Kidney epithelial cell (primary cell): ENCODE results near the gene SRPK1. TPM values are rescaled to one million over a fixed set of nuclear protein-coding genes. Genes with fewer than 3 reads are reported as not detected.

Source experiments
- DNase-seq: peaks from one replicate; pipeline ENCODE4 v3.0.0-alpha.2; 2010; ENCODE audit warnings: low read depth
- H3K27me3 ChIP-seq: 2 replicates; pipeline ENCODE4 v1.6.0; 2011; ENCODE audit warnings: low read length; ENCODE audit not compliant: control insufficient read depth, insufficient read depth
- H3K36me3 ChIP-seq: 2 replicates; pipeline ENCODE4 v1.5.1; 2011; ENCODE audit warnings: low read length; ENCODE audit not compliant: control insufficient read depth, insufficient read depth
- H3K4me3 ChIP-seq: 2 replicates; pipeline ENCODE4 v1.5.1; 2011; ENCODE audit warnings: low read depth, mild to moderate bottlenecking, control low read depth, low read length
- CTCF ChIP-seq: IDR thresholded peaks from 2 replicates; pipeline ENCODE4 v1.5.1; 2011; ENCODE audit warnings: mild to moderate bottlenecking, moderate library complexity, low read length, control low read depth, inconsistent platforms; ENCODE audit not compliant: insufficient read depth, poor library complexity, severe bottlenecking
- total RNA-seq: library from RNA; depleted of rRNA; stranded (reverse); fragments of >200 nt; gene quantifications from 2 replicates; pipeline ENCODE4 v1.2.3, GENCODE V29; 2015

The SRPK1 gene
- total RNA-seq, 1 donor from 2014 or later, result 88.8 TPM

GRCh38 chr6:35926509-35927215 lies 5.8 kb upstream of the SRPK1 start:
- H3K4me3 ChIP-seq, result no peak overlapping the region
- no peak for TF ChIP-seq CTCF
- H3K36me3 ChIP-seq, result no peaks in the 10 kb centered on the region
- H3K27me3 ChIP-seq, result no peaks in the 10 kb centered on the region
- no peak for DNase-seq

GRCh38 chr6:35925961-35926360 lies 5.1 kb upstream of the SRPK1 start:
- Histone ChIP-seq H3K36me3 (no peaks in the 10 kb centered on the region), H3K27me3 (no peaks in the 10 kb centered on the region), H3K4me3 (no peak overlapping the region)
- no peak for TF ChIP-seq CTCF
- no peak for DNase-seq

- no peaks in the 10 kb centered on the region for H3K27me3 ChIP-seq
- H3K36me3 ChIP-seq, result no peaks in the 10 kb centered on the region
- no peak for DNase-seq
- no peak for TF ChIP-seq CTCF
- no peak overlapping the region for H3K4me3 ChIP-seq
These were observed 3.2 kb upstream of the SRPK1 start for GRCh38 chr6:35924146-35924545.

GRCh38 chr6:35922139-35922554 lies 1.2 kb upstream of the SRPK1 start:
- Histone ChIP-seq H3K4me3 (no peak overlapping the region), H3K36me3 (no peaks in the 10 kb centered on the region)
- DNase-seq, result no peak

GRCh38 chr6:35919827-35920751 lies 809 bp downstream of the SRPK1 start:
- Histone ChIP-seq H3K36me3 (no peaks in the 10 kb centered on the region), H3K27me3 (no peaks in the 10 kb centered on the region), H3K4me3 (peak overlapping the region; percentile 72)
- DNase-seq, result peak; percentile 48
- TF ChIP-seq CTCF, result no peak

More at GRCh38 chr6:35922139-35922554, 1.2 kb upstream of the SRPK1 start:
- H3K27me3 ChIP-seq, result no peaks in the 10 kb centered on the region
- TF ChIP-seq CTCF, result no peak
